IMR-90 (cell line): ENCODE measurements around the gene PITX3.

Experiments
- BHLHE40 ChIP-seq: fragments of 150-350 bp; IDR thresholded peaks from 2 replicates; pipeline ENCODE4 v1.6.1; 2016; ENCODE audit warnings: mild to moderate bottlenecking, low read depth, low read length
- CEBPB ChIP-seq: IDR thresholded peaks from 2 replicates; pipeline ENCODE4 v1.6.1; 2012; ENCODE audit warnings: low read depth, low read length, improper control_type of control experiment
- CHD1 ChIP-seq: IDR thresholded peaks from 2 replicates; pipeline ENCODE4 v1.6.1; 2012; ENCODE audit warnings: low read depth, low read length, improper control_type of control experiment
- CTCF ChIP-seq: conservative IDR thresholded peaks from 2 replicates; pipeline ENCODE4 v1.5.1; 2012; ENCODE audit warnings: mild to moderate bottlenecking, low read depth, low read length, improper control_type of control experiment
- ELK1 ChIP-seq: fragments of 150-350 bp; IDR thresholded peaks from 2 replicates; pipeline ENCODE4 v1.6.1; 2016; ENCODE audit warnings: low read depth, mild to moderate bottlenecking, low read length, moderate library complexity, borderline replicate concordance
- MAFK ChIP-seq: IDR thresholded peaks from 2 replicates; pipeline ENCODE4 v1.6.1; 2012; ENCODE audit warnings: low read depth, low read length, improper control_type of control experiment
- MAZ ChIP-seq: IDR thresholded peaks from 2 replicates; pipeline ENCODE4 v1.6.1; 2012; ENCODE audit warnings: low read depth, mild to moderate bottlenecking, low read length, improper control_type of control experiment, moderate library complexity, borderline replicate concordance
- NFE2L2 ChIP-seq: fragments of 150-350 bp; IDR thresholded peaks from 2 replicates; pipeline ENCODE4 v1.6.1; 2016; ENCODE audit warnings: low read depth, mild to moderate bottlenecking, low read length
- POLR2A ChIP-seq: IDR thresholded peaks from 2 replicates; pipeline ENCODE4 v1.6.1; 2012; ENCODE audit warnings: mild to moderate bottlenecking, low read depth, low read length
- RAD21 ChIP-seq: IDR thresholded peaks from 2 replicates; pipeline ENCODE4 v1.6.1; 2012; ENCODE audit warnings: low read length, improper control_type of control experiment
- RFX5 ChIP-seq: IDR thresholded peaks from 2 replicates; pipeline ENCODE4 v1.8.0; 2012; ENCODE audit warnings: low read depth, mild to moderate bottlenecking, low read length, moderate library complexity
- SMC3 ChIP-seq: fragments of 150-350 bp; IDR thresholded peaks from 2 replicates; pipeline ENCODE4 v1.6.1; 2016; ENCODE audit warnings: low read depth, mild to moderate bottlenecking, antibody characterized with exemption, low read length, moderate library complexity
- USF2 ChIP-seq: fragments of 150-350 bp; IDR thresholded peaks from 2 replicates; pipeline ENCODE4 v1.6.1; 2017; ENCODE audit warnings: mild to moderate bottlenecking, antibody characterized with exemption, low read length, low read depth

- TF ChIP-seq POLR2A (no peak), RFX5 (no peak), CTCF (no peak), MAFK (no peak), SMC3 (no peak), BHLHE40 (no peak), RAD21 (no peak), MAZ (no peak), ELK1 (no peak), NFE2L2 (no peak), CEBPB (no peak), CHD1 (no peak), USF2 (no peak)
Measured at GRCh38 chr10:102274062-102274461, 32.8 kb upstream of the PITX3 start.
